Limb (tissue), 2 donors: Measurements from ENCODE around the gene SNAP25.

Experiments
- DNase-seq, 2 donors: peaks; one replicate each; pipeline ENCODE4 v3.0.0-alpha.2; 2016; ENCODE audit errors: extremely low spot score in 2 of 2

SNAP25 gene

DNA sequence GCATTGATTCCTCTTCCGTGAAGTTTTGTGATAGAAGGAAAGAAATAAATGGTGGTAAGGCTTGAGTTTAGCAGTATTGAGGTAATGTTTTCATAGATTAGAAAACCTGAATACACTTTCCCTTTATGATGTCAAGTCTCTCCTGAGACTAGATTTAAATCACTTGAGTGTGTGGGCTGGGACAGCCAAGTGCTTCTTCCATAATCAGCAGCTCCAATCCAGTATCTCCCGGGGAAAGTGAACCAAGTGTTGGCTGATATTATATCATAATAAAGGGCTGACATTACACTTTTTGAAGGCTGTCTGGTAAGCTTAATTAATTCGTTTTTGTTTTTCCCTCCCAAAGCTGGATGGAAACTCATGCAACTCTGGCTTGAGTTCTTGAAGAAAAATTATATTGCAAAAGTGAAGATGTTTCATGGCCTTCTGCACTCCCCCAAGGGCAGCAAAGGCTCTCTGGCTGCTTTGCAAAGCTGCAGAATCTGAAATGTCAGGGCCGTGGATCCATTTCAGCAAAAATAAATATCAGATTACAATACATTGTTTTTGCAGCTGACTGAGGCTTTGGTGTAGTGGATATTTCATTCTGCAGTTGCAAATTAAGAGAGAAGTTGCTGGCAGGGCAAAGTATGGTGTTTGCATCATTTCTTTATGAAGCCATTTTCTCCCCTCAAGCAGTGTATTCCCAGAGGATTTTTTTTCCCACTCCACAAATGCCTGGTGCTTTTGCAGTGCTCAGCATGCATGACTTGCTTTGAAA is 114.2 kb downstream of the SNAP25 start:
- DNase-seq: peak in 1 of 2 donors; percentile 43

DNA sequence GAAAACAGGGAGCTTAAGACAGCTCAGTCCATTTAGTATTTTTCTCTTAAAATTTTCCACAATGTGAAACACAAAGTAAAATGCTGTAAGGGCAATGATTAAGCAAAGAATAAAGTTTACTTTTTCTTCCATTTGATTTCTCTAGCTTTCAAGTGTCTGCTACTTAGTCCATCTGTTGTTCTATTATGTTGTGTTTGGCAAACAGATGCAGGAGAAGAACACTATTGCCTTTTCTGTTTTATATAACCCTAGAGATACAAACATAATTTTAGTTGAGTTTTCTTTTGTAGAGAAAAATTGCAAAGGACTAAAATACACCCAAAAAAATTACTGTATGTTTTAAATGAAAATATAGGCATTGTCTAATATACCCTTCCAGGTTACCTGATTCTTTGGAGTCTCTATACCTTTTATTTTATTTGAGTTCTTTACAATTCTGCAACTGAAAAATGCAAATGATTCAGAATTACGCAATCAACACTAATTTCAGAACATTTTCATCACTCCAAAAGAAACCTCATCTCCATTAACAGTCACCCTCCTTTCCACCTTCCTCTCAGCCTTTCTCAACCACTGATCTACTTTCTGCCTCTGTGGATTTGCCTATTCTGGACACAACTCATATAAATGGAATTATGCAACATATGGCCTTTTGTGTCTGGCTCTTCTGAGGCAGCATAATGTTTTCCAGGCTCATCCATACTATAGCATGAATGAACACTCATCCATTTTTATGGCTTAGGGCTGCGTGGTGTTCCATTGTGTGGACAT is 118.5 kb downstream of the SNAP25 start:
- DNase-seq: no peak

DNA sequence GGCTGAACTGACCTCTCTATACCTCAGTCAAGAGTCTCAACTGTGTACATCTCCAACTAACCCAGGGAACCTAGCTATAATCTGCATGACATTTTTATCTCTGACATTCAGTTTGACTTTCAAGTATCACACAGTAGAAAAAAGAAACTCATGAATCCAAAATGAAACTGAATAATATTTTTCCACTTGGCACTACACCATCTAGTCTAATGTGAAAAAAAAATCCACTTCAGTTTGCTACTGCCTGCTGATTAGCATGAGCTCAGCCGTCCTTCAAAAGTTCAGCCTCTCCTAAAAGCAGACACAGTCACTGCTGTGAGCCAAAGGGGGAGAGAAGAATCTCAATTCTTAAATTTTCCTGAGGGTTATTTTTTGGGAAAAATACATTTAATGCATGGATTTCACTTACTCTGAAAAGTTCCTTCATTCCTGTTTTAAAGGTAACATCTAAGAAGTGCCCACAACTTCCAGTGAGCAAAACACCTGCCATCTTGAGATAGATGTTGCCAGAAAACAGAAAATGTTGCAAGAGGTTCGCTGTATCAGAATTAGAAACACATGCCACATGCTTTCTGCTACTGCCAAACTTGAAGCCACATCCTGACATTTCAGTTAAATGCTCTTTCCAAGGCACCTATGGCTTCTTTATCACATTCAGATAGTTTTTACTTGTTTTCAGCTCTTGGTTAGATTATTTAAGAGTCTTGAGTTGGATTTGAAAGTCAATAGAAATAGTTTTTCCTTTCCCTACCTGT is 120.0 kb downstream of the SNAP25 start:
- no peak for DNase-seq

DNA sequence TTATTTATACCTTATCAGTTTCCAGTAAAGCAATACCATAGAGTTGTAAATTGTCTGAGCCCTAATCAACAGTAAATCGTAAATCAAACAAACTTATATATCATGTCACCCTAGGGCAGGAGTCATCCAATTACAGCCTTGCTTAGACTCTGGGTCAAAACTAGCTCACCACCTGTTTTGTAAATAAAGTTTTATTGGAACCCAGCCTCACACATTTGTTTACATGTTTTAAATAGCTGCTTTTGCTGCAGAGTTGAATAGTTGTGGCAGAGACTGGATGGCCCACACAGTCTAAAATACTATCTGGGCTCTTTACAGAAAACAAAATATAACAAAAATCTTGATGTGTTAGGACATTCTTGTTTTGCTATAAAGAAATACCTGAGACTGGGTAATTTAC is 121.0 kb downstream of the SNAP25 start:
- DNase-seq: no peak

DNA sequence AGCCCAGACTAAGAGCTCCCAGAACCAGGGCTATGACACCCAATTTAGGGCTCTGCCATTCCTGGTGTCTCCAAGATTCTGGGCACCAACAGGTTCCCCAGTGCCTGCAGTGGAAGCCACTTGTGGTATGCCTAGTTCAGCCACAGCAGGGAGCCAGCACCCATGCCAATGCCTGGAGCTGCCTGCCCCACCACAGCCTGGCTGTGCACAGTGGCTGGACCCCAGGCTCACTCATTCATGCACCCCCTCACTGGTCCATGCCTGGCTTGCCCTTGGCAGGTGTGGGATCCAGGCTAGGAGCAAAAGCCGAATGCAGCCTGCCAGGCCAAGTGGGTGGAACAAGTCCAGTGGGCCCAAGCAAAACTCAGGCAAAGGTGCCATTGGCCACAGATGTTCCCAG is 123.5 kb downstream of the SNAP25 start:
- no peak for DNase-seq

DNA sequence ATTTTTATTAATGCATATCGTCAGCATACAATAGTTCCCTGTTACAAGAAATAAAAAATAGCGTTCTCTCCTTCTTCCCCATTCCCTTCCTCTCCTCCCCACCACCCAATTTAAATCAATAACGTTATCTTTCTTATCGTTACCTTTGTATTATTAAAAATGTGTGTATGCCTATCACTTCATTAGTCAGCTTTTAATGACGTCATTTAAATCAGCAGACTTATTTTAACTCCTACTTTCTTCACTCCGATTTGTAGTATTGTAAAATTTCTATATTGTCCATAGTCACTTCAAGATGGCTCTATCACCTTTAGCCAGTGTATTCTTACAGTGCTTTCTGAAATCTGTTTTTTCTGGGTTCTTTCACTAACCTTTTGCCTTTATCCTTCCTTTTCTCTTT is 126.3 kb downstream of the SNAP25 start:
- DNase-seq: no peak

DNA sequence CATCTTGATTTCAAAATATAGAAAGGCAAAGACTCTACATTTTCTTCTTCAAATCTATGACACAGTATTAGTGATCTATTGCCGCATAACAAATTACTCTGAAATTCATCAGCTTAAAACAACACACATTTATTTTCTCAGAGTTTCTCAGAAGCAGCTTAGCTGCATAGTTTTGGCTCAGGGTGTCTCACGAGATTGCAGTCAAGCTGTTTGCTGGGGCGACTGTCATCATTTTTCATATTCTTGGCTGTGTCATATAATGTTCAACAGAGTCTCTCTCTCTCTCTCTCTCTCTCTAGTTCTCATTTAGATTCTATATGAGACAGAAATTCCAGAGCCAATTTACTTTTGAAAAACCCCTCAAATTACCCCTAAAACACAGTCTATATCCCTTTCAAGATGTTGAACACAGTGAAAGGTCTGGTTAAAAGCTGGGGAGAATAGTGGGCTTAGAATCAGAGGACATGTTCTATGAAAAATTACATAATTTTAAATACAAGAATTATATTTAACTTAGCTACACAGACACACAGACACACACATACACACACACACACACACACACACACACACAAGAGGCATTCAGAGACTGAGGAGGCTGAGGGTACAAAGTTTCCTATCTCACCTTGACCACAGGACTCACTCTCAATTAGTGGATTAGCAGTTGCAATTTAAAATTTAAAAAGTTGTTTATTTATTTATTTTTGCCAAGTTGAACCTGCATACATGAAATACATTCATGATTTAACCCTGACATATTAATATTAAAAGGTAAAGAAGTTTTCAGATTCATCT is 128.7 kb downstream of the SNAP25 start:
- no peak for DNase-seq

DNA sequence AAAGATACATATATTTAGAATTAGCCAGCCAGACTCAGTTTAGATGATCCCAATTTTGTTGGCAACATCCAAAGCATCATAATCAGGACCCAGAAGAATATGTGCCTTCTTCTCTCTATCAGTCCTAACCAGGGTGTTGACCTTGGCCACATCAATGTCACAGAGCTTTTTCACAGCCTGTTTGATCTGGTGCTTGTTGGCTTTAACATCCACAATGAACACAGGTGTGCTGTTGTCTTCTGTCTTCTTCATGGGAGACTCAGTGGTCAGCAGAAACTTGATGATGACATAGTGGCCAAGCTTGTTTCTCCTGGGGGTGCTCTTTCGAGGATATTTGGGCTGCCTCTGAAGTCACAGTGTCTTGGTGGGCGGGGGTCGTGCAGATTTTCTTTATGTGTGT is 130.5 kb downstream of the SNAP25 start:
- no peak for DNase-seq

DNA sequence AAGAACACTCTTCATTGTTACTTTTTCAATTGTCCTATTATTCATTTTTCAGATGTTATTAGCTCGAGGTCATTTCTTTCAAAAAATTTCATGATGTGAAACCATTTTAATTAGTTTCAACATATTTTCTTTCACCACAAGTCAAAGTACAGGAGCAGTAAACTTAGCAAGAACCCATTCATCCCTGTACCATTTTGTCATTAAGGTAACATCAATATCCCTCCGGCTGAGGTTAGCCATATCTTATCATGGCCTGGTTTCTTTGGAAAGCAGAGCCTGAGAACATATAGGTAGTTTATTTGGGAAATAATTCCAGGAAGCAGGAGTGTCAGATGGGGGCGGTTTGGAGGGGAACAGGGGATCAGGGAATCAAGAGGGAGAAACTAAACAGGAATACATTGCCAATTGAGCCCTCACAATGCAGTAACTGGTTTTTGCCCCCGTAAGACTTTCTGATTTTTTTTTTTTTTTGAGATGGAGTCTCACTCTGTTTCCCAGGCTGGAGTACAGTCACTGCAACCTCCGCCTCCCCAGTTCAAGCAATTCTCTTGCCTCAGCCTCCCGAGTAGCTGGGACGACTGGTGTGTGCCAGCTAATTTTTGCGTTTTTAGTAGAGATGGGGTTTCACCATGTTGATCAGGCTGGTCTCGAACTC is 131.7 kb downstream of the SNAP25 start:
- no peak for DNase-seq

DNA sequence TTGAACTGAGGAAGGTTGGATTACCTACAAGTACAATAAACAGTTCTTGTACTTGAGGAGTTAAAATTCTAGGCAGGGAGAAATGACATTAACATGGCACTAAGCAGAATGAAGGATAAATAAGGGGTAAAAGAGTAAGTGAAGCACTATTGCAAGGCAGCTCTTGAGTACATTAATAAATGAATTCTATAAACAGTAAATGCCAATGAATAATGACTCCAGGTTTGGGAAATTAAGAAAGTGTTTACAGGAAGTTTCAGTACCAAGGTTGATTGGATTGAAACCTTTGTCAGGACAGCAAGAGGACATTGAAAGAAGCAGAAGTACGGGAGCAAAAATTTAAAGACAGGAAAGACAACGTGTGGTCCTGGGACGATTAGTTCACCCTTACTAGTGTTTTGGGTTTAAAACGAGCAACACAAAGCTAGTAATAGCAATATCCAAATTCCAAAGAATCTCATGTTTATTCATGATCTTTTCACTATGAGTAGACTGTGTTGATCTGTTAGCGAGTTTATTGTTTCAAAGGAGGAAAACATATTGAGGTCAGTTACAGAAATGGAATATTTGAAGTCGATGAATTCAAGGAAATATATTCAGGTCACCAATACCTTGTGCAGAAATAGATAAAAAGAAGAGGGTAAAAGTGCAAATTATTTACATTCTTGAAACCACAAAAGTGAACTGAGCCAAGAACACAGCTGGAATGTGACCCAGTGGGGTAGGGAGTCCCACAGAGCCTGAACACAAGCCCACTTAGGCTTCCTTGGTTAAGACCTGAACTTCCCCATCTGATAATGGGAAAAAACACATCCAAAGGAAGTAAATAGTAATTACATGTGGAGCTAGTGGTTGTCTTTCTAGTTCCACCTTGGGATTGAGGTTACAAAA is 134.5 kb downstream of the SNAP25 start:
- DNase-seq: no peak

DNA sequence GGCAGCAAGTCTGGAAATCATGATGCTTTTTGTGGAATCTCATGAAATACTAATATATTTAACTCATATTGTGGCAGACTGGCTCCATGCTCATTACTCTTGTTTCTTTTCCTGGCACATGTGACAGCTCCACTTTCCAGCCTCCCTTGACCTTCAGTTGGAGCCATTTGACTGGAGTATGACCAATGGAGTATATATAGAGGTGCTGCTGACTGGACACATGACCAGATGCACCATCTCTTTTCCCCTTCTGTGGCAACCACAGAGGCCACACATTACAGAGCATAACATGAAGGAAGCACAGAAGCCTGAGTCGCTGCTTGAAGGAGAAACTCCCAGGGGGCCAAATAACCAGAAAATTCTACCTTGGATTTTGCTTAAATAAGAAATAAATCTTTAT is 138.0 kb downstream of the SNAP25 start:
- no peak for DNase-seq
